ENCODE data around the gene RPS21.
"Not testable (repeated sequence)": the region's sequence is repeated elsewhere in the genome, so short reads cannot be mapped to it uniquely, and the experiment has no call there.

Gene RPS21

DNA sequence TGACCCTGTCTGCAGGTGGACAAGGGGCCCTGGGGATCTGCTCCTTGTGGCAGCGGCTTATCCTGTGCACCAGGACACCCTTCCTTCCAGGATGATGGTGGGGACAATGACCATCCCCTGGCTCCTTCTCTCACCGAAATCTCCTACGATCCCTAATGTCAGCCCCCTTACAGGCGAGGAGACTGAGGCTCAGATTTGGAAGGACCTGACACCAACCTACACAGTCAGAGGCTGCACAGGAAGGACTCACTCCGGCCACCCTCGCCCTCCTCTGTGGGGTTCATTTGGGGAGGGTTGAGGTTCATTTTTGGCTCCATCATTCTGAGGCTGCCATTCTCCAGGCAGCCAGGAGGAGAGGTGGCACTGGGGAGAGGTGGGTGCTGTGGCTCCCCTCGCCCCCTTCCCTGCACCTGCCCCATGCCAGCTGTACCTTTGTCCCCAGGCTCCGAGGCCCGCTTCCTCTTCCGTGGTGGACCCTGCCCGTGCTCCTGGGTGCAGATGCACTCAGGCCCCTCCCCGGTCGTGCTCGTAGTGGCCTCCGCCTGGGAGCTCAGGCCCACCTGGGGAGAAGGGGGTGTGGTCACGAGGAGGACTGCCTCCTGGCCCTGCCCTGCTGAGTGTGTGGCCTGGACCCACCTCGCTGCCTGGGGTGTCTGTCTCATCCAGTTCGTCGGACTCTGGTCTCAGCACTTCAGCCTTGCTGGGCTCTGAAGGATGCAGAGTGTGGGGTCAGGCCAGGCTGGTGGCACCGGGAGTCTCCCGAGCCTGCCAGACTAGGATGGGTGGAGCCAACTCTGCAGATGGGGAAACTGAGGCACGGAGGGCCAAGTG, 25.5 kb downstream of the RPS21 start:
- no peak for DNase-seq

GRCh38 chr20:62413025-62413570, 26.2 kb downstream of the RPS21 start:
- no peak for DNase-seq

- no peak for DNase-seq
Measured at GRCh38 chr20:62413896-62414481, 27.1 kb downstream of the RPS21 start.

GRCh38 chr20:62415354-62416111, 28.6 kb downstream of the RPS21 start:
- DNase-seq = no peak

GRCh38 chr20:62416651-62417637, 30.0 kb downstream of the RPS21 start:
- DNase-seq = no peak

DNA sequence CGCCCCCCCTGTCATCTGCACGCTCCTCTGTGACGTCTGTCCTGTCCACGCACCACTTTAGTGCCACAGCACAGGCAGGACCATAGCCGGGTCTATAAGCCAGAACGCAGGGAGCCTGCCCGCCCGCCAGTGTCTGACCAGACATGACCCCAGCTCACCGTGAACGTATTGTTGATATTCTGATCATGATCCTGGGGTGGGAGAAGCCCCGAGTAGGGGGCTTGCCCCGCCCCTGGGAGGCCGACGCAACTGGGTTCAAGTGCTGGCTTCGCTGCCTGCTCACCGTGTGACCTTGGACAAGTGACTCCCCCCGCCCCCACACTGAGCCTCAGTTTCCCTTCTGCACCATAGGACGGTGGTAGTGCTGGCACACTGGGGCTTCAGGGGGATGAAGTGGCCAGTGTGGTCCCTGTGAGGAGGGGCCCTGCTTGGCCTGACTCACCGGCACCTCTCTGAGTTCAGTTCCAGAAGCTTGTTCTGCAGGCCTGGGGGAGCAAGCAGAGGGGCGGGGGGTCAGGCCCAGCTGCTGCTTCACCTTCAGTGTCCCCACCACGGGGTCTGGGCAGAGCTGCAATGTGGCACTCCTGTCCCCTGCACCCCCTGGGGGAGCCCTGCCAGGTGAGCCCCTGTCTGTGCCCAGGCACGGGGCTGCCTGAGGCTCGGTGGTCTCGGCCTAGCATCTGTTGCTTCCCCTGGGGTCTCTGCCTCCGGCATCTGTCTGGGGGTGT, 31.2 kb downstream of the RPS21 start:
- DNase-seq = no peak

DNA sequence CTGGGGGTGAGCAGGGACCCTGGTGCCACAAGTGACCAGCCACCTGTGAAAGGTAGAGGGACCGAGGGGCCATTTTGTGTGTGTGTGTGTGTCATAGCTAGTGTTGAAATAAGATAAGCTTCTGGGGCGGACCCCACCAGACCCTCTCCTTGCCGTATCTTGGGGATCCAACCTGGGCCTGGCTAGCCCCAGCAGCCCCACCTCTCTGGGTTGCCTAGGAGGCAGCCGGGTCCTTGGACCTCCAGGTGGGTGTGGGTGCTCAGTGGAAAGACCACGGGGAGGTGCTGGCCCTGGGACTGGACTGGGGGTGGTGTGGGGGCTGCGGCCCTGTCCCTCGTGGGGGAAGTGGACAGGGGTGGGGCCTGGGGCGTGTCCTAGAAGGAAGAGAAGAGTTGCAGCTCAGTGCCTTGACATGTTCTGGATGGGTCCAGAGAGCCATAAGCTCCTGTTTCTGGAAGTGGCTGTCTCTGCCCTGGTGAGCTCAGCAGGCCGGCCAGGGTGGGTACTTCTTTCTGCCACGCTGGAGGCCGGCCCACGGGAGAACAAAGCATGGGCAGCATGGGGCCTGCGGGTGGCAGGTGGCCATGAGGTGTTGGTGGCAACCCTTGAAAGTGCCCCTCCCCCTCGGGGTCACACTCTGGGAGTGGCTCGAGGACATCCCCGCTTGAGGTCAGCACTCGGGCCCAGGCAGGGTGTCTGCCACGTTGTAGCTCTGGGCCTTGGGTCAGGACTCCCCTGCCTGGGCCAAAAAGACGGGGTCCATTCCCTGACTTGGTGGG, 32.0 kb downstream of the RPS21 start:
- no peak for DNase-seq

- no peak for DNase-seq
Measured at GRCh38 chr20:62419759-62420158, 32.9 kb downstream of the RPS21 start.

DNA sequence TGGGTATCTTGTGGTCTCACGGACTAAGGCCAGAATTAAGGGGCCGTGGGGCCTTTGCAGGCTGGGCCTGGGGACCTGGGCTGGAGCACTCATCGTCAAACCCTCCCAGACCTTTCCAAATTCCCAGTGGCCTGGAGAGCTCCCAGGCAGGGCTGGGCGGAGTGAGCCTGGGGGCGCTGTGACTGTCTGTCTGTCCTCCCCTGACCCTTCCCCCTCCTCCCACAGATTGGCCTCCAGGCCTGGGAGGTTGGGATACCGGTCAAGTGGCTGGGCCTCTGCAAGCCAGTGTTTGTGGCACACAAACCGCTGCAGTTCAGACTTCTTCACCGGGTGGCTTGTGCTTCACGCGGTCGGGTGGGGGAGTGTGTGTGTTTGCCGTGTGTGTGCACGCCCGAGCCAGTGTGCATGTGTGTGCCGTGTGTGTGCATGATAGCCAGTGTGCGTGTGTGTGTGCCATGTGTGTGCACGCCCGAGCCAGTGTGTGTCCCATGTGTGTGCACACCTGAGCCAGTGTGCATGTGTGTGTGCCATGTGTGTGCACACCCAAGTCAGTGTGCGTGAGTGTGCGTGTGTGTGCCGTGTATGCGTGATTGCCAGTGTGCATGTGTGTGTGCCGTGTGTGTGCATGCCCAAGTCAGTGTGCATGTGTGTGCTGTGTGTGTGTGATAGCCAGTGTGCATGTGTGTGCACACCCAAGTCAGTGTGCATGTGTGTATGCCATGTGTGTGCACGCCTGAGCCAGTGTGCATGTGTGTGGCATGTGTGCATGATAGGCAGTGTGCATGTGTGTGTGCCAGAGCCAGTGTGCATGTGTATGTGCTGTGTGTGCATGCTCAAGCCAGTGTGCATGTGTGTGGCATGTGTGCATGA, 34.2 kb downstream of the RPS21 start:
- no peak for DNase-seq

DNA sequence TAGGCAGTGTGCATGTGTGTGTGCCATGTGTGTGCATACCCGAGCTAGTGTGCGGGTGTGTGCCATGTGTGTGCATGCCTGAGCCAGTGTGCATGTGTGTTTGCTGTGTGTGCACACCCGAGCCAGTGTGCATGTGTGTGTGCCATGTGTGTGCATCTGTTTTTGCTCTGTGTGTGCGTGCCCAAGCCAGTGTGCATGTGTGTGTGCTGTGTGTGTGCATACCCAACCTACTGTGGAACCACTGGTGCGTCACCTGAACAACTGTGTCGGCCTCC, 34.8 kb downstream of the RPS21 start:
- no peak for DNase-seq

DNA sequence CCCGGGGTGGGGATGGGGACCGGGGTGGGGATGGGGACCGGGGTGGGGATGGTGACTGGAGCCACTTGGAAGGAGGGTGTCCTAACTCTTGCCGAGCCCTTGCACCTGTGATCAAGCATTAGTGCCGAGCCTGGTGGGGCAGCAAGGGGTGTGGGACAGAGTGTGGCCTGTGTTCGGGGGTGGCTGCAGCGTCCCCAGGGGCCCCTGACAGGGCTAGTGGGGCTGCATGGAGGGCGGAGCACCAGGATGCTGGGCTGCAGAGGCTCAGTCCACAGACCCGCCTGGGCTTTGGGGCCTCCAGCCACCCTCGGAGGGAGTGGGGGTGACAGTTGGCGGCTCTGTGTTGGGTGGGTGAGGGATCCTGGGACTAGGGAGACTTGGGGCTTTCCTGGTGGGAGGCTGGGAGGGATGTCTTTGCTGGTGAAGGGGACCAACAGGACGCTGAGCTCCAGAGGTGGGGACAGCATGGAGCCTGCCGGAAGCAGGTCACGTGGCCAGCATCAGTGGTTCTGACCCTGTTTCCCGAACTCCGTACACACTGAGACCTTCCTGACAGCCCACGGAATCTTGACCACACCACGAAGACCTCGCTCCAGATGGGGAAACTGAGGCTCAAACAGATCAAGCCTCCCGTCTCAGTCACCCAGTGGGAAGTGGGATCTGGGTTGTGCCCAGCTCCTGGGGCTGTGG, 35.9 kb downstream of the RPS21 start:
- DNase-seq = no peak

- no peak for DNase-seq
Measured at GRCh38 chr20:62423326-62423706, 36.4 kb downstream of the RPS21 start.

GRCh38 chr20:62424249-62425107, 37.6 kb downstream of the RPS21 start:
- DNase-seq = no peak

DNA sequence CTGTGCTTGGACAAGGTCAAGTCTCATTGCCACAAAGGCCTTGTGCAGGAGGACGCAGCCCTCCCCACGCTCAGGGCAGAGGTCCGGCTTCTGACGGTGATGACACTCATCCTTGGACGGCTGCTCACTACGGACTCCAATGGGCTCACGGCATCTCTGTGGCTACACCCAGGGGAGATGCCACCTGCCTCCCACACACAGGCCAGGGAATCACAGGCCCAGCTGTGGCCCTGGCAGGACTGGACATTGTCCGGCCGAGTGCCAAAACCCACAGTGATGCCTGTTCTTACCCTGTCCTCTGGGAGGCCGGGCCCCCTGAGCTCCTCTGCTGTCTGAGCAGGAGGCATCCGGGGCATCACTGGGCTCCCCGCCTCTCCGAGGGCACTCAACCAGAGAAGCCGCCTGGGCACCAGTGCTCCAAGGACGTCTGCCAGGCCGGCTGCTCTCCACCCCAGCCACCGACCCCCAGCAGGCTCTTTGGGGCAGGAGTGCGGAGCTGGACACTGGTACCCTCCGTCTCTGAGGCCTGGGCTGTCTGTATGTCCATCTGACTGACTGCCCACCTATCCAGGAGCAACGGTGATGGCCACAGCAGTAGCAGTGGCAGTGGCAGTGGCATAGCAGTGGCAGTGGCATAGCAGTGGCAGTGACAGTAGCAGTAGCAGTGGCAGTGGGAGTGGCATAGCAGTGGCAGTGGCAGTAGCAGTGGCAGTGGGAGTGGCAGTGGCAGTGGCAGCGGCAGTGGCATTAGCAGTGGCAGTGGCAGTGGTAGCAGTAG, 38.6 kb downstream of the RPS21 start:
- DNase-seq = no peak

- DNase-seq = not testable (repeated sequence)
Measured at GRCh38 chr20:62426059-62426348, 39.1 kb downstream of the RPS21 start.

DNA sequence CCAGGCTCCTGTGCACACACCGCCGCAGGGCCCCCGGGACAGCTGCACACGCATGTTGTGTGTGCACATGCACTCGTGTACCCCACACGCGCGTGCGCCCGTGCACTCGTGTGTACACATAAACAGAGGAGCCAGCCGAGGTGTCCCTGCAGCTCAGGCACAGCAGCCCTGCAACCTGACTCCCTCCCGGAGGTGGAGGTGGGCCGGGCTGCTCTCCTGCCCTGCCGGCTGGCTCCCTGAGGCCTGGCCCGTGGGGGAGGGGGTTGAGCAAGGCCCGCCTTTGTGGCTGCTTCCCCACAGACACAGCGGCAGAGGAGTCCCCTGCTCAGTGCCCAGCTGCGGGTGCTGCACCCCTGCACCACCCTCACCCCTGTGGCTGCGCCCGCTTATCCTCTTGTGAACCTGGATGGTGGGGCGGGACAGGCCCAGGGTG, 39.8 kb downstream of the RPS21 start:
- DNase-seq = no peak

GRCh38 chr20:62427172-62428001, 40.5 kb downstream of the RPS21 start, which contains the start of gene RBBP8NL:
Gene RBBP8NL (minus strand): TSS chr20:62427539. CDS start chr20:62419647, 7,892 bp downstream.
- no peak for DNase-seq
